Fibroblast of pulmonary artery (primary cell): Measurements from ENCODE around the gene RBP5.

Experiments used
- DNase-seq: peaks from one replicate; pipeline ENCODE4 v3.0.0-alpha.2; 2010; ENCODE audit warnings: low read depth
- H3K4me3 ChIP-seq: replicated peaks from 2 replicates; pipeline ENCODE4 v1.5.1; 2011; ENCODE audit warnings: low read depth, mild to moderate bottlenecking, control low read depth, low read length, moderate library complexity
- TF ChIP-seq, protein P1 (sequence below): IDR thresholded peaks from 2 replicates; pipeline ENCODE4 v1.5.1; 2011; ENCODE audit warnings: mild to moderate bottlenecking, control low read depth, low read length, inconsistent platforms; ENCODE audit errors: missing control alignments

Gene RBP5

DNA sequence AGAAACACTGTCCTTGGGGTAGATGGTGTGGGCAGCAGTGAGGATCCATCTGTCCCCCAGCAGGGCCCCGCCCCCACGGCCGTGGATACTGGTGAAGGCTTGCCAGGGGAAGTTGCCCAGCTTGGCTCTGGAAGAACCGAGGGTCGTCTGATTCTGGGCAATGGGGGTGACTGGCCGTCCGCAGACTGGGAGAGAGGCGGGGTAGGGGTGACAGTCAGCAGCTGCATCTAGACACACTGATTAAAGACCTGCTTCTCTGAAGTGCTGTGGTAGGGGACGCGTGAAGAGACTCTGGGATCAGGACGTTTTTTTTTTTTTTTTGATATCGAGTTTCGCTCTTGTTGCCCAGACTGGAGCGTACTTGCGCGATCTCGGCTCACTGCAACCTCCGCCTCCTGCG is 31.7 kb downstream of the RBP5 start:
- no peak overlapping the region for H3K4me3 ChIP-seq
- DNase-seq, result no peak
- TF ChIP-seq, protein P1, sequence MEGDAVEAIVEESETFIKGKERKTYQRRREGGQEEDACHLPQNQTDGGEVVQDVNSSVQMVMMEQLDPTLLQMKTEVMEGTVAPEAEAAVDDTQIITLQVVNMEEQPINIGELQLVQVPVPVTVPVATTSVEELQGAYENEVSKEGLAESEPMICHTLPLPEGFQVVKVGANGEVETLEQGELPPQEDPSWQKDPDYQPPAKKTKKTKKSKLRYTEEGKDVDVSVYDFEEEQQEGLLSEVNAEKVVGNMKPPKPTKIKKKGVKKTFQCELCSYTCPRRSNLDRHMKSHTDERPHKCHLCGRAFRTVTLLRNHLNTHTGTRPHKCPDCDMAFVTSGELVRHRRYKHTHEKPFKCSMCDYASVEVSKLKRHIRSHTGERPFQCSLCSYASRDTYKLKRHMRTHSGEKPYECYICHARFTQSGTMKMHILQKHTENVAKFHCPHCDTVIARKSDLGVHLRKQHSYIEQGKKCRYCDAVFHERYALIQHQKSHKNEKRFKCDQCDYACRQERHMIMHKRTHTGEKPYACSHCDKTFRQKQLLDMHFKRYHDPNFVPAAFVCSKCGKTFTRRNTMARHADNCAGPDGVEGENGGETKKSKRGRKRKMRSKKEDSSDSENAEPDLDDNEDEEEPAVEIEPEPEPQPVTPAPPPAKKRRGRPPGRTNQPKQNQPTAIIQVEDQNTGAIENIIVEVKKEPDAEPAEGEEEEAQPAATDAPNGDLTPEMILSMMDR, result no peak

DNA sequence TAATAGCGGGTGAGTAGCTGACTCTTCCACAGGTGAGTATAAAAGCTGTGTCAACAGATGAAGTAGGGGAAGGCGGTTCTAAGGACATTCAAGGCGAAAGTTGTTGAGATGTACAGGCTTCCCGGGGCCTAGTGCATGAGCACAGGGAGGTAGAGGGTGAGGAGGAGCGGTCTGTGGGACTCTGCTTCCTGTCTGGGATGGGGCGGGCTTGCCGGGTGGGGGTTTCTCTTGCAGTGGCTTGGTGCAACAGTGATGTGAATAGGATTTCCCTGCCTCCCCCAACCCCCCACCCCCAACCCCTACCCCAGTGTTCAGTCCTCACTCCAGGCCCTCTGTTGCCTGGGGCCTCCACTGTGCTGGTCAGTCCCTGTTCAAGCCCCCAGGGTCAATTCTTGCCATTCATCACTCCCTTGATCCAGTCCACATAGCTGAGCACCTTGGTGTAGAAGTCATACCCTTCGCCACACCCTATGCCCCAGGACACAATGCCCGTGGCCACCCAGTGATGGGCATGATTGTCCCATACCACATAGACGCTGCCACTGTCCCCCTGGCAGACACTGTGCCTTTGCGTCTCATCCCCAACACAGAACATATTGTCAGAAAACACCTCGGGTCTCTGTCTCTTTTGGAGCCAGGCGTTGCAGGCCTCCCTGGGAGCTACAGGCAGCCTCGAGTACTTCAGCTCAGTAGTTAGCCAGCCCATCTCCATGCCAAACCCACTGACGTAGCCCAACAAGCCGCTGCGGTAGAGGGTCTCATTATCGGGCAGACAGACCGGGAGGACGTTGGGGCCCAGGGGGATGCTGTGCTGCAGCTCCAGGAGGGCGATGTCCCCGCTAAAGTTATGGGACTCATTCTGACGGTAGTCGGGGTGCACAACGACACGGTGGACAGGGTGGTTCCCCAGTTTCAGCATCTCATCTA is 32.4 kb downstream of the RBP5 start:
- H3K4me3 ChIP-seq, result no peak overlapping the region
- TF ChIP-seq, protein P1, result no peak
- DNase-seq, result no peak

DNA sequence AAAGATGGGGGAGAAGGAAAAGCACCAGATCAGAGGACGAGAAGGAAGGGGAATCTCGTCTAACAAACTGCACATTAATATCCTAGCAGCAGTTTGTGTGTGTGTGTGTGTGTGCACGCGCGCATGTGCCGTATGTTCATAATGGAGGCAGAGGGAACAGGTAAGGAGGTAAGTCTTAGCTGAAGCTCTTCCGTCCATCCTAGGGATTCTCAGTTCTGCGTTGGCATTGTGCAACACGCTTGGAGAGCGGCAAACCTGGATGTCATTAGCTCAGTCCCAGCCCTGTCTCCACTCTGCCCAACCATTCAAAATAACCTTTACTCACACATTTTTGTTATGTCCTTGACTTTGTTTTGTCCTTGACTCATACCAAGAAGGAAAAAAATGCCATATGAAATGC is 34.8 kb downstream of the RBP5 start:
- H3K4me3 ChIP-seq, result no peak overlapping the region
- TF ChIP-seq, protein P1, result no peak
- DNase-seq, result peak; percentile 14

DNA sequence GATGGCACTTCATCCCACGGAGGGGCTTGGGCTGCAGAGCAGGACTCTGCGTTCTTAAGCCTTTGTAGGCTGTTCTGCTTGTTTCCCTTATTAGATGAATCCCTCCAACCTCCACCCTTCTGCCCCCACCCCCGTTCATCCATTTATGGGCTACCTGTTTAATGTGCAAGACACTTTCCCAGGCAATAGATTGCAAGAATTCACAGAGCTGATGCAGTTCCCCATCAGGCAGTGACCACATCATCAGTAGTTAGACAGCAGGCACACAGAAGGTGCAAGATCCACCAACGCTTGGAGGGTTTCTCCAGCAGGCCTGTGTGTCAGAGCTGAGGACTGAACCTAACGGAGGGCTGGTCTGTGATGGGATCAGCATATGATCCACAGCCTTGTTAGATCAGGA is 35.2 kb downstream of the RBP5 start:
- H3K4me3 ChIP-seq, result no peak overlapping the region
- DNase-seq, result no peak
- TF ChIP-seq, protein P1, result no peak

DNA sequence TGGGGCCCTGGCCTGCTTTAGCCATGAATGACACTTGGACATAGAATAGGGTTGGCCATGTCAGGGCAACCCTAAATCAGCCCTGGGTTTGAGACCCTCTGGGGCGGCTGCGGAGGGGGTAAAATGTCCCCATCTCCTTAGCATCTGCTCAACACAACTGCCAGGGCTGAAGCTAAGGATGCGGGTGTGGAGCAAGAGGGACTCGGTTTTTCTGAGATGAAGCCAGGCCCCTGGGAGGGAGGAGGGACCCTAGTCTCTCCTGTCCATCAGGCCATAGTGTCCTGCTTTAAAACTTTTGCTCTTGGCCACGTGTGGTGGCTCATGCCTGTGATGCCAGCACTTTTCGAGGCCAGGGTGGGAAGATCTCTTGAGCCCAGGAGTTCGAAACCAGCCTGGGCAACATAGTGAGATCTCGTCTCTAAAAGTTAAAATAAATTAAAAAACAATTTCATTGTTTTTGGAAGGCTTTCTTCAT is 35.7 kb downstream of the RBP5 start:
- no peak for DNase-seq
- H3K4me3 ChIP-seq, result no peak overlapping the region
- TF ChIP-seq, protein P1, result no peak

DNA sequence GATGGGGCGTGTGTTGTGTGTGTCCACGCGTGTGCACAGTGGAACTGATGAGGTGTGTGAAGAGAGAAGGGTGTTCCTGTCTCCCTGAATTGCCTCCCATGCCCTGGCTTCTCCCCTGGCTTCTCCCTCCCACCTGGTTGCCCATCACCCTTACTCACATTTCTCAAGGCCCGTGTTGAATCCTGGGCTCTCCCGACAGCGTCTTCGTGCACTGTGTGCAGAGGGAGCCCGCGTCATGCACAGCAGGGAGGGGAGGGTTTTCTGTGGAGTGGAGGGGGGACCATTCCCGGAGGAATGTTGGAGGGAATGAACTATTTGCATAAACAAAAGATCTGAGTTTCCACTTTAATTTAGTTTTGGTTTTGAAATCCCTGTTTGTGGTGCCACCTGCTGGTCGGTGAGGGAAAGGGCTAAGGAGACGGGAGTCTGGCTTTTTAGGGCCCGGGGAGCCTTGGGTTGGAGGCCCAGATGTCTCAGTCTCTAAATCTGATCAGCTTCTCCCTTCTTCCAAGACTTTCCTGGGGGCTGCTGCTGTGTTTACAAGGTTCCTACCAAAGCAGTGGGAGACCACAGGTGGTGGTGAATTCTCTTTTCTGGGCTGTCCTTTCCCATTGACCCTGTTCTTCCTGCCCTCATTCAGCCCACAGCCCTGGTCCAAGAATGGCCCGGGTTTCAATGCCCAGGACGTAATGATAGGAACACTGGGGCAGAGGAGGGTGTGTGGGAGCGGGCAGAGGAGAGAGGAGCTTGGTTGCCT is 36.3 kb downstream of the RBP5 start, which contains the start of gene C1R:
Gene C1R (minus strand): TSS at position 217 of the 757 bp plus-strand sequence. CDS start 57 bp downstream, at position 160.
- DNase-seq, result peak; percentile 95
- peak within 1 kb of the TSS; percentile 84 for H3K4me3 ChIP-seq
- TF ChIP-seq, protein P1, result peak; percentile 86
